Natural killer cell (primary cell): ENCODE measurements around the gene MYZAP. TPM values are rescaled to one million over a fixed set of nuclear protein-coding genes. Genes with fewer than 3 reads are reported as not detected.

ENCODE experiments used
- ATAC-seq, 3 donors: fragments of 150-1000 bp in 2 of 3; fragments of 200-7000 bp in 1 of 3; cut with Tn5 transposase; 1 replicate in 1 of 3; 2 replicates in 2 of 3; pipeline ENCODE4 v1.10.0; 2021; ENCODE audit warnings: mild to moderate bottlenecking in 2 of 3, moderate library complexity in 2 of 3
- DNase-seq, 2 donors: peaks; one replicate each; pipeline versions ENCODE4 v3.0.0 to v3.0.0-alpha.2; 2013 to 2021; ENCODE audit warnings: mixed read lengths in 1 of 2
- H3K27ac ChIP-seq: one replicate; pipeline ENCODE4 v1.5.1; 2013; ENCODE audit warnings: mild to moderate bottlenecking, low read length
- H3K27me3 ChIP-seq: one replicate; pipeline ENCODE4 v1.6.1; 2013; ENCODE audit warnings: low read length; ENCODE audit not compliant: control insufficient read depth, insufficient read depth
- H3K36me3 ChIP-seq: one replicate; pipeline ENCODE4 v1.6.1; 2013; ENCODE audit warnings: low read length; ENCODE audit not compliant: control insufficient read depth, insufficient read depth
- H3K4me1 ChIP-seq: one replicate; pipeline ENCODE4 v1.6.1; 2013; ENCODE audit warnings: low read length; ENCODE audit not compliant: control insufficient read depth, insufficient read depth
- H3K4me3 ChIP-seq: one replicate; pipeline ENCODE4 v1.5.1; 2013; ENCODE audit warnings: low read length
- H3K9me3 ChIP-seq: one replicate; pipeline ENCODE4 v1.6.1; 2013; ENCODE audit warnings: low read length; ENCODE audit not compliant: control insufficient read depth, insufficient read depth
- H3K27ac Mint-ChIP-seq, 2 donors: one replicate each; pipeline ENCODE4 v1.8.0; 2022; ENCODE audit warnings: mild to moderate bottlenecking in 2 of 2, mixed read lengths in 2 of 2, moderate library complexity in 1 of 2
- H3K27me3 Mint-ChIP-seq, 2 donors: one replicate each; pipeline ENCODE4 v1.8.0; 2022; ENCODE audit warnings: low read depth in 2 of 2, mixed read lengths in 2 of 2
- H3K36me3 Mint-ChIP-seq: one replicate; pipeline ENCODE4 v1.8.0; 2022; ENCODE audit warnings: mixed read lengths
- H3K4me1 Mint-ChIP-seq, 2 donors: one replicate each; pipeline ENCODE4 v1.8.0; 2022; ENCODE audit warnings: mixed read lengths in 2 of 2
- H3K4me3 Mint-ChIP-seq: one replicate; pipeline ENCODE4 v1.8.0; 2022; ENCODE audit warnings: mild to moderate bottlenecking, moderate library complexity, mixed read lengths
- H3K9me3 Mint-ChIP-seq, 2 donors: one replicate each; pipeline ENCODE4 v1.8.0; 2022; ENCODE audit warnings: mixed read lengths in 2 of 2
- WGBS: methylation state at CpG from one replicate; pipeline ENCODE4 v1.1.7; 2013; ENCODE audit warnings: missing lambda C conversion rate; ENCODE audit not compliant: insufficient coverage; 5-methylcytosine and 5-hydroxymethylcytosine counted together
- intact Hi-C: fragments of 100-400 bp; cut with micrococcal nuclease; formaldehyde crosslinking; loops from one replicate; pipeline ENCODE4 v1.14.2; 2022
- total RNA-seq, 4 donors: library from RNA; stranded (reverse); fragments of 120-200 nt in 1 of 4; gene quantifications; one replicate each; pipeline versions ENCODE4 v1.2.3 to v1.2.4, GENCODE V29; 2013 to 2022
- TF ChIP-seq, protein P1 (sequence below): fragments of 200-600 bp; IDR thresholded peaks from one replicate; pipeline ENCODE4 v1.8.0; 2022; ENCODE audit warnings: antibody characterized with exemption

The MYZAP gene
- total RNA-seq, 3 donors from 2014 or later (not counting 1 experiment from before 2014, with no cell fraction given): not detected

DNA sequence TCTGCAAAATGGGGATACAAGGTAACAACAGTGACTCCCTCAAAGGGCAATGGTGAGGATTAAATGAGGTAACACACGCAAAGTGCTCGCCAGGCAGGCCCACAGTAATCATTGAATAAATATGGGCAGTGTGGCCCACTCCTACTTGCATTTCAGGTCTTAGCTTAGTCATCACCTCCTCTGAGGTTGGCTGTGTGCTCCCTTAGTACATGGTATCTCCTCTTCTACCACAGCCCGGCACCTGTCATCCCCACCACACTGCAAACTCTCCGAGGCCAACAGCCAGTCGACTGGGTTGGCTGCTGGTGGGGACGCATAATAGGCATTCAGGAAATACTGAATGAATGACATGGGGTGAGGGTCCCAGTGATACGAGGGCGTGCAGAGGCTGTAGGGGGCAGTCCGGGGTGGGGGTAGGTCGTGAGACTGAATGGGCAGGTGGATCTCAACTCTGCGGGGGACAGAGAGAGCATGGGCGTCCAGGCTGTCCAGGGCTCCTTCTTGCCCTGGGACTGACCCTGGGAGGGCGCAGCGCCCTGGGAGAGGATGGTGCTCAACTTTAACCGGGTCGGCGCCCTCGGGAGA is 375 bp upstream of the MYZAP start:
- Mint-ChIP-seq H3K27ac (no peak overlapping the region), H3K4me1 (peaks cover 0 to 4% of the 10 kb centered on the region in 2 donors), H3K4me3 (peak overlapping the region; percentile 35), H3K36me3 (no peaks in the 10 kb centered on the region), H3K27me3 (peaks cover 43 to 54% of the 10 kb centered on the region in 2 donors), H3K9me3 (no peaks in the 10 kb centered on the region)
- no peak overlapping the region for H3K27ac ChIP-seq
- TF ChIP-seq, protein P1, sequence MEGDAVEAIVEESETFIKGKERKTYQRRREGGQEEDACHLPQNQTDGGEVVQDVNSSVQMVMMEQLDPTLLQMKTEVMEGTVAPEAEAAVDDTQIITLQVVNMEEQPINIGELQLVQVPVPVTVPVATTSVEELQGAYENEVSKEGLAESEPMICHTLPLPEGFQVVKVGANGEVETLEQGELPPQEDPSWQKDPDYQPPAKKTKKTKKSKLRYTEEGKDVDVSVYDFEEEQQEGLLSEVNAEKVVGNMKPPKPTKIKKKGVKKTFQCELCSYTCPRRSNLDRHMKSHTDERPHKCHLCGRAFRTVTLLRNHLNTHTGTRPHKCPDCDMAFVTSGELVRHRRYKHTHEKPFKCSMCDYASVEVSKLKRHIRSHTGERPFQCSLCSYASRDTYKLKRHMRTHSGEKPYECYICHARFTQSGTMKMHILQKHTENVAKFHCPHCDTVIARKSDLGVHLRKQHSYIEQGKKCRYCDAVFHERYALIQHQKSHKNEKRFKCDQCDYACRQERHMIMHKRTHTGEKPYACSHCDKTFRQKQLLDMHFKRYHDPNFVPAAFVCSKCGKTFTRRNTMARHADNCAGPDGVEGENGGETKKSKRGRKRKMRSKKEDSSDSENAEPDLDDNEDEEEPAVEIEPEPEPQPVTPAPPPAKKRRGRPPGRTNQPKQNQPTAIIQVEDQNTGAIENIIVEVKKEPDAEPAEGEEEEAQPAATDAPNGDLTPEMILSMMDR: no peak
- ATAC-seq (peak in 1 of 3 donors; percentile 12), DNase-seq (no peak)
- H3K36me3 ChIP-seq: no peaks in the 10 kb centered on the region
- no peaks in the 10 kb centered on the region for H3K9me3 ChIP-seq
- H3K4me1 ChIP-seq: peaks cover 8% of the 10 kb centered on the region
- WGBS: 24% methylated on average over 18 of the region's 18 CpGs
- intact Hi-C loops: no loop called here
- no peaks in the 10 kb centered on the region for H3K27me3 ChIP-seq
- peak overlapping the region; percentile 5 for H3K4me3 ChIP-seq

DNA sequence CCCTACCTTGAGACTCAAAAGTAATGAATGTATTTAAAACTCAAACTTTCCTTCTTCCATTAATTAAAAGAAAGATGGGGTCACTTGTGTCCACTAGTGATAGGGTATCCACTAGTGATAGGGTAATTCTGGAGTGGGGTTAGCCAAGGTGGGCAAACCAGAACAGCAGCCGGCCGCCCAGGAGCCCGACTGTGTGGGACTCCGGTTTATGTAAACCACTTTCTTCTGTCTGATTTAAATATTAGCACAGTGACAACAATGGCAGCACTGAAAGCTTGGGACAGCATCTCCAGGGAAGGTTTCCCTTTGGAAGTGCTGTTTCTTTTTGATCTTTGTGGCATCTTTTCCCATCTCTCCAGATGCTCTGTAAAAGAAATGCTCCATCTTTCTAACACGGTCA is 722 bp downstream of the MYZAP start:
- peak overlapping the region; percentile 25 for H3K4me3 Mint-ChIP-seq
- 98% methylated on average over 5 of the region's 5 CpGs for WGBS
- H3K27me3 Mint-ChIP-seq: peaks cover 38 to 54% of the 10 kb centered on the region in 2 donors
- H3K36me3 ChIP-seq: no peaks in the 10 kb centered on the region
- H3K27ac ChIP-seq: no peak overlapping the region
- no peaks in the 10 kb centered on the region for H3K36me3 Mint-ChIP-seq
- no peak overlapping the region for H3K27ac Mint-ChIP-seq
- H3K4me1 Mint-ChIP-seq: peaks cover 0 to 4% of the 10 kb centered on the region in 2 donors
- no peak for ATAC-seq
- peaks cover 5% of the 10 kb centered on the region for H3K4me1 ChIP-seq
- no peaks in the 10 kb centered on the region for H3K9me3 Mint-ChIP-seq
- TF ChIP-seq, protein P1: no peak
- H3K27me3 ChIP-seq: no peaks in the 10 kb centered on the region
- no peaks in the 10 kb centered on the region for H3K9me3 ChIP-seq
- intact Hi-C loops: no loop called here
- DNase-seq: no peak
- H3K4me3 ChIP-seq: no peak overlapping the region

DNA sequence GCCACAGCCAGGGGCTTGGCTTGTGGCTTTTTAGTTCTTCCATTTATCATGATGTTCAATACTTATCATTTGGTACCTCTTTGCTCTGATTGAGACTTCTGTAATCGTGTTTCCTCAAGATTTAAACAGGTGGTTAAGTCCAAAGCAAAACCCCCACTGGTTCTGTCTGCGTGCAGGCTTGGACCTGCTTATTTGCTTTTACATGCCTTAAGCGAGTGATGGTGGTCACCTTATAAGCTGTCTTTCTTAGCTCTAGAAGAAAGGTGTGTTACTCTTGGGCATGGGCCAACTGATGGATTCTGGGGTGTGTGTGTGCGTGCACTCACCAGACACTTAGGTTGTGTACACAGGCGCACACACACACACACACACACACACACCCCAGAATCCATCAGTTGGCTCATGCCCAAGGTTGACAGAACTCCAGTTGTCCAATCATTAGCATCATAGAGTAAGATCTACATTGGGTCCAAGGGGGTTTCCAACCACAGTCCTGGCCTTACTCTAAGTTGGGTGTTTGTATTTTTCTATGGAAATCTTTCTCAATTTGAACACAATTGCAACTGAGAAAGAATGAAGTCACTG is 1.2 kb downstream of the MYZAP start:
- TF ChIP-seq, protein P1: no peak
- no peak overlapping the region for H3K27ac ChIP-seq
- Mint-ChIP-seq H3K36me3 (no peaks in the 10 kb centered on the region), H3K4me1 (peaks cover 0 to 4% of the 10 kb centered on the region in 2 donors), H3K27me3 (peaks cover 33 to 54% of the 10 kb centered on the region in 2 donors), H3K27ac (no peak overlapping the region), H3K9me3 (no peaks in the 10 kb centered on the region), H3K4me3 (peak overlapping the region; percentile 25)
- H3K4me3 ChIP-seq: no peak overlapping the region
- ATAC-seq: no peak
- no peaks in the 10 kb centered on the region for H3K27me3 ChIP-seq
- no peaks in the 10 kb centered on the region for H3K36me3 ChIP-seq
- DNase-seq: no peak
- no peaks in the 10 kb centered on the region for H3K9me3 ChIP-seq
- intact Hi-C loops: no loop called here
- WGBS: 74% methylated on average over 4 of the region's 5 CpGs
- peaks cover 5% of the 10 kb centered on the region for H3K4me1 ChIP-seq
